Dedifferentiated amniotic fluid mesenchymal stem cell (primary cell): ENCODE results near the gene CYP2C9.
"Not testable (repeated sequence)": the region's sequence is repeated elsewhere in the genome, so short reads cannot be mapped to it uniquely, and the experiment has no call there.

Experiments
- DNase-seq: peaks from one replicate; pipeline ENCODE4 v3.0.0-alpha.2; 2016; ENCODE audit errors: extremely low spot score

The CYP2C9 gene

DNA sequence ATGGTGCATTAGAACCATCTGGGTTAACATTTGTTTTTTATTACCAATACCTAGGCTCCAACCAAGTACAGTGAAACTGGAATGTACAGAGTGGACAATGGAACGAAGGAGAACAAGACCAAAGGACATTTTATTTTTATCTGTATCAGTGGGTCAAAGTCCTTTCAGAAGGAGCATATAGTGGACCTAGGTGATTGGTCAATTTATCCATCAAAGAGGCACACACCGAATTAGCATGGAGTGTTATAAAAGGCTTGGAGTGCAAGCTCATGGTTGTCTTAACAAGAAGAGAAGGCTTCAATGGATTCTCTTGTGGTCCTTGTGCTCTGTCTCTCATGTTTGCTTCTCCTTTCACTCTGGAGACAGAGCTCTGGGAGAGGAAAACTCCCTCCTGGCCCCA is at the start of gene CYP2C9:
CYP2C9 (plus strand) TSS at position 276 of the 400 bp plus-strand sequence; CDS start at position 301, 25 bp downstream.
- DNase-seq = no peak

DNA sequence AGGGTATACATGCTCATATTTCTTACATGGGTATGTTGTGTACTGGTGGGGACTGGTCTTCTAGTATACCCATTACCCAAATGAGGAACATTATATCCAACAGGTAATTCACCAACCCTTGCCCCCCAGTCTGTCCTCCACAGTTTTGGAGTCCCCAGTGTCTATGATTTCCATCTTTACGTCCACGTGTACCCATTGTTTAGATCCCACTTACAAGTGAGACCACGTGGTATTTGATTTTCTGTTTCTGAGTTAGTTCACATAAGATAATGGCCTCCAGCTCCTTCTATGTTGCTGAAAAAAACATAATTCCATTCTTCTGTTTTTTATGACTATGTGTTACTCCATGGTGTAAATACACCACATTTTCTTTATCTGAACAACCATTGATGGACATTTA is 49.3 kb upstream of the CYP2C9 start:
- no peak for DNase-seq

DNA sequence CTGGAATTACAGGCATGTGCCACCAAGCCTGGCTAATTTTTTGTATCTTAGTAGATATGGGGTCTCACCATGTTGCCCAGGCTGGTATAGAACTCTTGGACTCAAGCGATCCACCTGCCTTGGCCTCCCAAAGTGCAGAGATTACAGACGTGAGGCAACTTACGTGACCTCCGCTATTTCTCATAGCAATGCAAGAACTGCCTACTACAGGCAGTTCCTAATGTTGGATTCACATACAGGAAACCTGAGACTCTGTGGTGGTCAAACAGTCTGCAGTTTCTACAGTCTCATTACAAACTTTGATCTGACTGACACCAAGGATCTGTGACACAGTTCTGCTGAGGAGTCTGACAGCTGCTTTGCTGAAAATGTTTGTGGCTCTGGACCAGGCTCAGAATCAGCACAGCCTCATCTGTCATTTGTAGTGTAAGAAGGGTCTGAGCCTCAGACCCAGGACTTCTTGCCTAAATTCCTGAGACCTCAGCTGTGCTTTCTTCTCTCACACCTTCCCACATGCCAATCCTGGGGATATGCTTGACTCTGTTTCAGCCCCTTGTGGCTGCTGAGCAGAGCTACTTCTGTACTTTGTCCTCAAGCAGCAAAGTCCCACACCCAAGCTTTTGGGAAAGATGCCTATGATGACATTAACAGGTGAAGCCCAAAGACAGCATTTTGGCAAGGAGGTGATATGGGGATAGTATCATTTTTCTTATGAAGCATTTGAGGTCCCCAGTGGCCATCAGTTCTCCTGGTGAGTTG is 48.0 kb upstream of the CYP2C9 start:
- no peak for DNase-seq

DNA sequence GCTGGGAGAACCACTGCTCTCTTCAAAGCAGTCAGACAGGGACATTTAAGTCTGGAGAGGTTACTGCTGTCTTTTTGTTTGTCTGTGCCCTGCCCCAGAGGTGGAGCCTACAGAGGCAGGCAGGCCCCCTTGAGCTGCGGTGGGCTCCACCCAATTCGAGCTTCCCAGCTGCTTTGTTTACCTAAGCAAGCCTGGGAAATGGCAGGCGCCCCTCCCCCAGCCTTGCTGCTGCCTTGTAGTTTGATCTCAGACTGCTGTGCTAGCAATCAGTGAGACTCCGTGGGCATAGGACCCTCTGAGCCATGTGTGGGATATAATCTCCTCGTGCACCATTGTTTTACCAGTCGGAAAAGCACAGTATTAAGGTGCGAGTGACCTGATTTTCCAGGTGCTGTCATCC is 40.0 kb upstream of the CYP2C9 start:
- not testable (repeated sequence) for DNase-seq

DNA sequence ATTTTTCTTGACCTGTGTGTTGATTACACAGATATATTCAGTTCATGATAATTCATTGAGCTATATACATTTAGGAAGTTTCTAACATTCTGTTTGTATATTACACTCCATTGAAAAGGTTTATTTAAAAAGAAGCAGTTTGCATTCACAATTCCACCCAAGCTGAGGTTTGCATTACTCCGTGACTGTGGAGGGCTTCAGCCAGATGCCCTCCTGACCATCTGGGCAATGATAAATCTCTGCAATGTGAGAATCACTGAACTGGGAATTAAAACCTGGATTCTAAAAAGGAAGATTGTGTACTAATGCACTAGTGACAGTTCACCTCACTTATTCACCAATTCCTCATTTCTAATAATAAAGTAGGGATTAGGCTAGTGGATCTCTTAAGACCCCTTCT is 36.4 kb upstream of the CYP2C9 start:
- no peak for DNase-seq

DNA sequence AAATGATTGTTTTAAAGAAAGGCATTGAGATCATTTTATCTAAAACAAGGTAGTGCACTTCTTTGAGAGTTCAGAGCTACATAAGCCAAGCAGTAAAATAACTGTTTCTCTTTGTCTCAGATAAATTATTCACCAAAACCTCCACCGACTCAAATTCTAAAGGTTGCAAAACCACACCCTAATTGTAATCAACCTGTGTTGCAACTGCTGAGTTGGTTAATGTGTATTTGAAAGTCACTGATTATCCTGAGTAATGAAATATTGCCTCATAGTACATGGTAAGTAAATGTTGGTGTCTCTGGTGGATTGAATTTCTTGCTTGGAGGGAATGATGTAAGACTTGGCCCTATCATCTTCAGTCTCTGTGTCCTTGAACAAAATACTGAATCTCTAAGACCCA is 35.9 kb upstream of the CYP2C9 start:
- DNase-seq = no peak

DNA sequence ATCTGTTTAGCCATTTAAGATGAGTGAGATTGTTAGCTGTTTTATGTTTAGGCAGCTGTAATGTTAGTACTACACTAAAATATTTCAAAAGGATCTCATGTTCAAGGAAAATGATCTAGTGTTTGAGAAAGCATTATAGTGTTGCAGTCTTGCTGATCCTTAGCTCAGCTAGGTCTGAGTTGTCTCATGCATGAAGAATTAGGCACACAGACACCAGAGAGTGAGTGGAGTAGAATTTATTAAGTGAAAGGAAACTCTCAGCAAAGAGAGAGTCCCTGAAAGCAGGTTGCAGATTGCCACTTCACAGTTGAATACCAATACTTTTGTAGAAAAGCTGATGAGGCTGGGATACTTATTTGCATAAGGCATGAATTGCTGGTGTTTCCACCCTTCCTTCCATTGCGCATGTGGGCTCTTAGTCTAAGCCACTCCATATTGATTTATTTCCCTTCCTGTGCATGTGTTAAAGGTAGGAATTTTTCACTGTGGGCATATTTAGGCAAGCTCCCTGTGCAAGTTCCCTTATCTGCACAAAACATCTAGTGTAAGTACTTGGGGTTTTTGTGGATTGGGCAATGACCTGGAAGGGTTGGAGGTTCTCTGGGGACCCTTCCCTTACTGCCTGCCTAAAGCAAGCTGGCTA is 33.8 kb upstream of the CYP2C9 start:
- DNase-seq = not testable (repeated sequence)

DNA sequence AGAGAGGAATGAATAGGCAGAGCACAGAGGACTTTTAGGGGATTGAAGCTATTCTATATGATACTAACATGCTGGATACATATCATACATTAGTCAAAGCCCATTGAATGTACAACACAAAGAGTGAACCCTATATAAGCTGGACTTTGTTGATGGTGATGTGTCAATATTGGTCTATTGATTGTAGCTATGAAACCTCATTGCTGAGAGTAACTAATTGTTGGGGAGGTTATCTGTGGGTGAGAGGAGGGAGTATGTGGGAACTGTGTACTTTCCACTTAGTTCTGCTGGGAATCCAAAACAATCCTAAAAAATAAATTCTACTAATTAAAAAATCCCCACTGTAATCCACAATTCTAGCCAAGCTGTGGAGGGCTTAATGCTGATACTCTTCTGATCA is 22.0 kb upstream of the CYP2C9 start:
- DNase-seq = no peak

DNA sequence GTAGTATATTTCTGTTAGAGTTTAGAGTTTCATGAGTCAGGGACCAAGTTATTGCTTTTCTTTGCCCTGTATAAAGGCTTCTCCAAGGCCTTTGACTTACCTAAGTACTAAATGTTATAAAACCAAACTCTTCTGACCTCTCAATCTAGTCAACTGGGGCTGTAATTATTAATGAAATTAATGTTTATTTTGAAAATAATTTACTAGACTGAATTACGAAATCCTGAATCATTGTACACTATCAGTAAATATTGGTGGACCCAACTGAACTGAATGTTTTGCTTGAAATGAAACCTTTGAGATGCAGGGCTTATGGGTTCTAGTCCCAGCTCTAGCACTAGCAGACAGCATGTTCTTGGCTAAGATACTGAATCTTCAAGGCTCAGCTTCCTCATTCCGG is 1.7 kb upstream of the CYP2C9 start:
- DNase-seq = no peak

DNA sequence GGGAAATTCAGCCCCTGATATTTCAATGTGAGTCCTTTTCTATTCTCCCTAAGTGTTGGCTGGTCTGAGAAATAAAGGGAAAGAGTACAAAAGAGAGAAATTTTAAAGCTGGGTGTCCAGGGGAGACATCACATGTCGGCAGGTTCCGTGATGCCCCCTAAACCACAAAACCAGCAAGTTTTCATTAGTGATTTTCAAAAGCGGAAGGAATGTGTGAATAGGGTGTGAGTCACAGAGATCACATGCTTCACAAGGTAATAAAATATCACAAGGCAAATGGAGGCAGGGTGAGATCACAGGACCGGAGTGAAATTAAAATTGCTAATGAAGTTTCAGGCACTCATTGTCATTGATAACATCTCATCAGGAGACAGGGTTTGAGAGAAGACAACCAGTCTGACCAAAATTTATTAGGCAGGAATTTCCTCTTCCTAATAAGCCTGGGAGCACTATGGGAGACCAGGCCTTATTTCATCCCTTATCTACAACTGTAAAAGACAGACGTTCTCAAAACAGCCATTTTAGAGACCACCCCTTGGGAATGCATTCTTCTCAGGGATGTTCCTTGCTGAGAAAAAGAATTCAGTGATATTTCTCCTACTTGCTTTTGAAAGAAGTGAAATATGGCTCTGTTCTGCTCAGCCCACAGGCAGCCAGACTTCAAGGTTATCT is 5.1 kb downstream of the CYP2C9 start:
- DNase-seq = not testable (repeated sequence)

DNA sequence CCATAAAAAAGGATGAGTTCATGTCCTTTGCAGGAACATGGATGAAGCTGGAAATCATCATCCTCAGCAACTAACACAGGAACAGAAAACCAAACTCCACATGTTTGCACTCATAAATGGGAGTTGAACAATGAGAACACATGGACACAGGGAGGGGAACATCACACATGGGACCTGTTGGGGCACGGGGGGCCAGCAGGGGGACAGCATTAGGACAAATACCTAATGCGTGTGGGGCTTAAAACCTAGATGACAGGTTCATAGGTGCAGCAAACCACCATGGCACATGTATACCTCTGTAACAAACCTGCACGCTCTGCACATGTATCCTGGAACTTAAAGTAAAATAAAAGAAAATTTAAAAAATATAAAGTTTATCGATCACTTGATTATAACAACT is 7.7 kb downstream of the CYP2C9 start:
- not testable (repeated sequence) for DNase-seq

DNA sequence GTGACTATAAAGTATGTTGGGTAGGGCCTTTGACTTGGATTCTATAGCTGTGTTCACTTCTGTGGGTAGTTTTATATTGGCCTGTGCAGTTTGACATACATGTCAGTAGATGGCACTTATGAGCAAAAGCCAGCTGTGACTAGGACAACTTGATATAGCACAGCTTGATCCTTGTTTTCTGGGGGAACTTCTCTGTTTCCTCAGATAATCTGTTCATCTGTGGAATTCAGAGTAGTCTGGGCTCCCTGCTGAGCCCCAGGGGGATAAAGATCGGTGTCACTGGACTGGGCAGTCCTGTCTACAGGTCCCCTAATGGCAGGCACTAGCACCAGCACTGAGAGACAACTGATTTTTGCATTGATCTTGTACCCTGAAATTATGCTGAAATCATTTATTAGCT is 25.4 kb downstream of the CYP2C9 start:
- DNase-seq = peak; percentile 34

DNA sequence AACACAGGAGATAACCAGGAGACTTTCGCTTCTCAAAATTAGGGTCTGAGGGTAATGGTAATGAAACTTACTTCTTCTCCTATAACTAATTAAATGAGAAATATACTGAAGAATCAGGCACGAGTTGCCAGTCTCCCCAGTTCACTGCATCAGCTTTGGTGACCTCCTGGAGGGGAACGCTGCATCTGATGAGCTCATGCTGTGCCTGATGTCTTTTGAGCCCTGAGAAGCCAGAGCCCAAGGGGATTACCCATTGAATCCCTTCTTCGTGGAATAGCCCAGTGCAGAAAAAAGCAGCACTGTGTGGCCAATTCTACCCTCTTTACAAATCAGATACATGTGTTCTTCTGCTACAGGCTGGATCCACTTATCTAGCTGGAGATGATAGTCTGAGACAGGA is 45.1 kb downstream of the CYP2C9 start:
- DNase-seq = no peak

DNA sequence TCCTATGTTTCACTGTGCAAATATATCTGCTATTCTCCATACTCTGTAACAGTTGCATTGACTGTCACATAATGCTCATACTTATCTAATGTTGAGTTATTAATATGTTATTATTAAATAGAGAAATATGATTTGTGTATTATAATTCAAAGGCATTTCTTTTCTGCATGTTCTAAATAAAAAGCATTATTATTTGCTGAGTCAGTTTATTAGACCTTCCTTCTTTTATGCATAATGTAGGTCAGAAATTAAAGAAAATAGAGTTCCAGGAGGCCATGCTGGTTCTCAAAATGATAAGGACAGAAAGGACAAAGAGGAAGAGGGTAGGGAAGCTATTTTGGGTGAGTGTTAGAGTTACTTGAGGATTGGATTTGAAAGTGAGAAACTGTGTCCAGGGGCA is 50.7 kb downstream of the CYP2C9 start:
- DNase-seq = no peak

DNA sequence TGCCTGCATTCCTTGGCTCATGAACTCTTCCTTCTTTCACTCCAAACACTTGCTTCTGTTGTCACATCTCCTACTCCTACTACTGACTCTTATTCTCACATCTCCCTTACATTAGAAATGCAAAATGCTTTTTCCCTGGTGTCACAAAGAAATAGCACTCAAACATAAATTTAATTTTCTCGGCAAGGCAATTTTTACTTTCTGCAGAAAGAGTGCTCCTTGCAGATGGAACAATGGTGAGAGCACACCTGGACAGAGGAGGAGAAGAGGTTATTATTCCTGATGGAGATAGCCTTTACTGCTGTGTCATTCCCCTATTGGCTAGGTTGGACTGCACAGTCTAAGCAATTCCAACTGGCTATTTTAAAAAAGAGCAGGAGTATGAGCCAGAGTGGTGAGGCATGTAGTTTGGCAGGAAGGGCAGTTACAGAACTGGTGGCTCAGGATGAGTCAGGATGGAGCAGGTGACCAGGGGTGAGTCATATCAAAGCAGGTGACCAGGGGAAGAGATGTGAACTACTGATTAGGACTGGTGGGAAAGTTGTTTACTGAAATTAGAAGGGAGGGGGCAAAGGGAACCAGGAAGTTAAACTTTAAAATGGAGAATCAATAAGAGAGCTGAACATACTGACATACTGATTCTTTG is 52.9 kb downstream of the CYP2C9 start:
- no peak for DNase-seq

DNA sequence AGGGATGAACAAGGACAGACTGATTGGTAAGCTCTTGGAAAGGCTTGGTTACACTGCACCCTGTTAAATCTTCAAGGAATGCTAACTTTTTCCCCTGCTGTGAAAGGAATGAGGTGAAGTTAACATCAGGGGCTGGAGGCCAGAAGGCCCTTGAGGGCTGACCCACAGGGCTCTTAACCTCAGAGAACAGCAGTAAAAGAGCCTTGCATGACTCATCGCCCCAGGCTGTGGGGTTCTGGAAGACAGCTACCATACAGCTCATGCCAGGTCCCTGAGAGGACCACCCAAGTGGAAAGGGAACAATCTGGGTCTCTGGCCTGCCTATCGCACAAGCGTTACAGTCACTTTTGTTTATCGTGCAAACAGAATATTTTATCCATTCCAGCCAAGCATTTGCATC is 54.4 kb downstream of the CYP2C9 start:
- no peak for DNase-seq

DNA sequence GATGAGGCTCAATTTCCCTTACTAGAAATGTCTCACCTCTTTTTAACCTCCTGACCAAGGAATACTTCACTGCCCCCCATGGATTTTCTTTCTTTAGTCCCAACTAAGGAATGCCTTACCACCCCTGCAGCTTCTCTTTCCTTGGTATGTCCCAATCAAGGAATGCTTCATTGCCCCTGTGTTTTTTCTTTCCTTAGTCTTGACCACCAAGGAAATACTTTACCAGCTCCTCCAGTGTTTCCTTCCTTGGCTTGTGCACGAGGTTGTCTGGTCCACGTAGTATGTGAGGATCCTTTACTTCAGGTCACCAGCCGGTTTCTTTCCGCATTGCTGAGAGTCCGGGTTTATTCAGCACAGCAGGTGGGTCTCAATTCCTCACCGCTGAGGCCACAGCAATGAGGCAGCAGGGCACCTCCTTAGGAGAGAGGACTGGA is 59.3 kb downstream of the CYP2C9 start:
- DNase-seq = no peak

DNA sequence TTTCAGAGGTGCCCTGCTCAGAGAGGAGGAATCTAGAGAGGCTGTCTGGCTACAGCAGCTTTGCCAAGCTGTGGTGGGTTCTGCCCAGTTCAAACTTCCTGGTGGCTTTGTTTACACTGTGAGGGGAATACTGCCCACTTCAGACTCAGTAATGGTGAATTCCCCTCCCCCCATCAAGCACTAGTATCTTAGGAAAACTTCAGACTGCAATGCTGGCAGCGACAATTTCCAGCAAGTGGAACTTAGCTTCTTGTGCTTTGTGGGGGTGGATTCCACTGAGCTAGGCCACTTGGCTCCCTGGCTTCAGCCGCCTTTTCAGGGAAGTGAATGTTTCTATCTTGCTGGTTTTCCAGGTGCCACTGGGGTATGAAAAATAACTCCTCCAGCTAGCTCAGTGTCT is 88.0 kb downstream of the CYP2C9 start:
- DNase-seq = no peak

DNA sequence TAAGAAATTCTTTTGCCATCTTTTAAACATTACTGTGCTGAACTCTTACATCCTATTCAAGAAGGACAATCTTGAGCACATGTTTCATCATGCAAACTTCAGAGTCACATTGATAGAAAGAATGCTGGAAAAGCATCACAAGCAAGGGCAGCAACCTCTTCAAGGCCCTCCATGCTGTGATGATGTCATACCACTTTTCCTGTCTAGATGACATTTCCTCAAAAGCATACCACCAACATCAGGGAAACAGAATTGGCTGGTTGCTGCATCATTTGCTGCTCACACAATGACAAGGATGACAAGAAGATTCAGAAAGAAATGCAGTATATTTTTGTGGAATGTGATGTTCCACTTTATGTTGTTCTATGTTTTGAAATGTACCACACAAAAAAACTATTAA is 93.2 kb downstream of the CYP2C9 start:
- DNase-seq = no peak

DNA sequence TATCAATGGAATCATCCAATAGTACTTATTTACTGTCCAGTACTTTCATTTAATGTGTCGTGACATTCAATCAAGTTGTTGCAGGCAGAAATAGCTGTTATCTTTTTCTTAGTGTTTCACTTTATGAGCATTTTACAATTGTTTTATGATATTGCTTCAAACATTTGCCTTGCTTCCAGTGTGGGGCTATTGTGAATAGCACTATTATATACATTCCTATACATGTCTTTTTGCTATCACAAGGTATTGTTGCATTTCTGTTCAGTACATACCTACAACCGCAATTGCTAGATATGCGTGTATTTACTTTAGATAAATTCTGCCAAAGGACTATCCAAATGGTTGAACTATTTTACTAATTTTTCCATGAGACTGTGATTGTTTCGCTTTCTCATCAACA is 95.9 kb downstream of the CYP2C9 start:
- DNase-seq = no peak

DNA sequence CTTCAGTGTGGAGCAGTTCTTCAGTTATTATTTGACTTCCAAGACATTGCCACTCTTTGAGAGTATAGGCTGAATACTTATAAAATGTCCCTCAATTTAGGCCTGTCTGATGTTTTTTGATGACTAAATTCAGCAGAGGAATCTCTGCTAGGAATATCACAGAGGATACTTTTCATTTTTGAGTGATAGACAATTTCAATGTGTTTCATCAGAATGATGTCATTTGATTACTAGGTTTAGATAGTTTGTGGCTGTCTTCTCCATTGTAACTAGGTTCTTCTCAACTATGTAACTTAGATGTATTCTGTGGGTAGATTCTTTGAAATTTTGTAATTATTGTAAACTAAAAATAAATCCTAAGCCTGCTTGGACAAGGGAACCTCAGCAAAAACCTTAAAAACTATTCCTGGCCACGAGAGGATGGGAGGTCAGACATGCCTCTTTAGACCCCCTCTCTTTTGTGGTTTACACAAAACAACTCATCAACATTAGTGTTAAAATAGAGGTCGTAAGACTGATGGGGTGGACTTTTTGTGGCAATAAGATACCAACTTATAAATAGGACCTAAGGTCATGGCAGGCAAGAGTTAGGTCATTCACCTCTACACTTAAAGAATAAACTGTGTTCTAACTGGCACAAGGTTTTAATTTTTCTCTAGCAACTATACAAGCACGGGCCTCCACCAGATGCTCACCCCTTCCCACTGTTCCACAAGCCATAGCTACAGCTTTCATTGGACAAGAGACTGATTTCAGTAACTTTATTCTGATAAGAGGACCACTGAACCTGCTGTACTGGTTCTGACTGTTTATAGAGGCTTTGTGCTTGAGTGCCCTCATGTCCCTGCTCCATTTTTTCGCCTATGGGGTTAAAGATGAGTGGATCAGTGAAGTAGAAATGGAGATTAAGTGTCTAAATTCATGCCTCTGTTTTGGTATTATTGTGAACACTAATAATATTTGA is 97.2 kb downstream of the CYP2C9 start:
- DNase-seq = no peak
